Prostate gland (tissue), 2 donors: ENCODE results near the gene ENAH.
A peak's percentile ranks its signal among the peaks of the same experiment; 100 is the strongest.

Source experiments
- POLR2A ChIP-seq: fragments of 450-650 bp; IDR thresholded peaks from one replicate; pipeline ENCODE4 v1.6.1; 2016; ENCODE audit warnings: antibody characterized with exemption, mild to moderate bottlenecking
- POLR2AphosphoS5 ChIP-seq: sonication (generic); formaldehyde crosslinking; IDR thresholded peaks from one replicate; pipeline ENCODE4 v1.6.1; 2017; ENCODE audit warnings: antibody characterized with exemption
- TF ChIP-seq, protein P1 (sequence below), 4 experiments: fragments of 200-600 bp in 2 of 4; fragments of 450-650 bp in 2 of 4; sonication (generic) in 2 of 4; IDR thresholded peaks; 1 replicate in 3 of 4; 2 replicates in 1 of 4; pipeline ENCODE4 v1.5.1; 2016 to 2019; ENCODE audit warnings: antibody characterized with exemption in 4 of 4, mild to moderate bottlenecking in 2 of 4, moderate library complexity in 2 of 4

DNA sequence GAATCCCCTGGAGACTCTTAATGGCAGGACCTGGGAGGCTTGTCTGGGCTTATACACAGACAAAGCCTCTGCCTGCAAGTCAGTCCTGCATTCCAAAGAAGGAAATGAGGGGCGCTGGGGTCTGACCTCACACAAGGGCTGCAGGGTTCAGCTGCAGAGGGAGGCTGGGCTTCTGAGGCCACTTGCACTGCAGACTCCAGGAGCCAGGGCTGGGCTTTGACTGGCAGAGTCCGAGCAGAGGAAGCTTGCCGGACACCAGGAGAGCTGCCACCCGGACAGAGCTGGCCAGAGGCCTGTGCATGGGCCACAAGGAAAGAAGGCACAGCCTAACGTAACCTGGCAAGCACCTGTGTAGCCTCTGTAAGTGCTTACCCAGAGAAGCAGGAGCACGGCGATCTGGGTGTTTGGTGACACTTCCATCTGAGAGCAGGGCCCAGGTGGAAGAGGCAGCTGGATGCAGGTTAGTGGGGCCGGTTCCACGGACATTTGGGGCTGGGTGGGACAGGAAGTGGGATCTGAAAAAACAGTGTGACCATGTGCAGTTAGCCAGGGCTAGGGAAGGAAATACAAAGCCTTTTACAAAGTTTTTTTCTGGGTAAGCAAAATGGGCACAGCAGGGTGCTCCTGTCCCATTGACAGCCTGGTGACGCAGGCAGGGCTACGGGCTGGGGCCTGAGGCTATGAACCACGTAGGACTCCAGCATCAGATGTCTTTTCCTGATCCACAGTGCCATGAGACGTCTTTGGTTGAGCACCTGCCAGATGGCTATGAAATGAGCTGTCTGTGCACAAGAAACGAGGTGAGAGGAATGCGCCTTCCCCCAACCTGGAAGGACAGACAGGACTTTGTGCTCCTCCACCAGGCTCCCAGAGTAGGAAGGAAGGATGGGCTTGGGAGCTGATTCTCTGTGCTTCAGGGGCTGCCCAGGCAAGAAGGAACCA lies 187.8 kb downstream of the ENAH start:
- TF ChIP-seq POLR2A = no peak
- TF ChIP-seq, protein P1, sequence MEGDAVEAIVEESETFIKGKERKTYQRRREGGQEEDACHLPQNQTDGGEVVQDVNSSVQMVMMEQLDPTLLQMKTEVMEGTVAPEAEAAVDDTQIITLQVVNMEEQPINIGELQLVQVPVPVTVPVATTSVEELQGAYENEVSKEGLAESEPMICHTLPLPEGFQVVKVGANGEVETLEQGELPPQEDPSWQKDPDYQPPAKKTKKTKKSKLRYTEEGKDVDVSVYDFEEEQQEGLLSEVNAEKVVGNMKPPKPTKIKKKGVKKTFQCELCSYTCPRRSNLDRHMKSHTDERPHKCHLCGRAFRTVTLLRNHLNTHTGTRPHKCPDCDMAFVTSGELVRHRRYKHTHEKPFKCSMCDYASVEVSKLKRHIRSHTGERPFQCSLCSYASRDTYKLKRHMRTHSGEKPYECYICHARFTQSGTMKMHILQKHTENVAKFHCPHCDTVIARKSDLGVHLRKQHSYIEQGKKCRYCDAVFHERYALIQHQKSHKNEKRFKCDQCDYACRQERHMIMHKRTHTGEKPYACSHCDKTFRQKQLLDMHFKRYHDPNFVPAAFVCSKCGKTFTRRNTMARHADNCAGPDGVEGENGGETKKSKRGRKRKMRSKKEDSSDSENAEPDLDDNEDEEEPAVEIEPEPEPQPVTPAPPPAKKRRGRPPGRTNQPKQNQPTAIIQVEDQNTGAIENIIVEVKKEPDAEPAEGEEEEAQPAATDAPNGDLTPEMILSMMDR (IDR thresholded peaks at IDR 0.05) = no peak
- peak; percentile 41 for TF ChIP-seq POLR2AphosphoS5
